GM23338 (cell line): Measurements from ENCODE around the gene CCRL2.

Experiments
- CREB1 ChIP-seq: fragments of 250-450 bp; sonication (Bioruptor Pico); IDR thresholded peaks from 2 replicates; pipeline ENCODE4 v1.5.0; 2020; ENCODE audit warnings: low read depth, mild to moderate bottlenecking, moderate library complexity
- CTCF ChIP-seq, 2 experiments: fragments of 200-600 bp in 1 of 2; sonication (generic) in 1 of 2; conservative IDR thresholded peaks; 2 replicates each; pipeline versions ENCODE4 v1.5.1 to v1.6.1; 2016 to 2017; ENCODE audit warnings: antibody characterized with exemption in 2 of 2, low read depth in 2 of 2, mild to moderate bottlenecking in 2 of 2, moderate library complexity in 1 of 2
- EZH2 ChIP-seq: fragments of 200-600 bp; sonication (generic); IDR thresholded peaks from one replicate; pipeline ENCODE4 v1.8.0; 2017; ENCODE audit warnings: antibody characterized with exemption, mild to moderate bottlenecking, low read depth; ENCODE audit not compliant: unreplicated experiment
- EZH2phosphoT487 ChIP-seq: fragments of 200-600 bp; sonication (generic); IDR thresholded peaks from one replicate; pipeline ENCODE4 v1.8.1; 2018; ENCODE audit warnings: antibody characterized with exemption; ENCODE audit not compliant: unreplicated experiment
- JUNB ChIP-seq: IDR thresholded peaks from one replicate; pipeline ENCODE4 v1.6.1; 2016; ENCODE audit warnings: antibody characterized with exemption; ENCODE audit not compliant: unreplicated experiment
- POLR2AphosphoS5 ChIP-seq: IDR thresholded peaks from 2 replicates; pipeline ENCODE4 v1.6.1; 2016; ENCODE audit warnings: antibody characterized with exemption, low read depth
- REST ChIP-seq: IDR thresholded peaks from one replicate; pipeline ENCODE4 v1.6.1; 2018; ENCODE audit warnings: antibody characterized with exemption; ENCODE audit not compliant: unreplicated experiment

- TF ChIP-seq CTCF (conservative IDR thresholded peaks at IDR 0.05; ENCODE audit: low read depth in 2 of 2) (no peak), REST (no peak), EZH2 (no peak), EZH2phosphoT487 (no peak), CREB1 (CRISPR knock-in tag) (no peak), POLR2AphosphoS5 (no peak), JUNB (no peak)
These were observed 31.8 kb upstream of the CCRL2 start for GRCh38 chr3:46375218-46375617.
